Breast epithelium (tissue), 3 donors: ENCODE measurements around the gene OR51G1.
"Not testable (repeated sequence)": the region's sequence is repeated elsewhere in the genome, so short reads cannot be mapped to it uniquely, and the experiment has no call there.

Experiments
- CTCF ChIP-seq, 3 donors: fragments of 450-650 bp; IDR thresholded peaks; one replicate each; pipeline ENCODE4 v1.5.1; 2016 to 2017; ENCODE audit warnings: antibody characterized with exemption in 3 of 3, mild to moderate bottlenecking in 3 of 3, moderate library complexity in 3 of 3
- POLR2AphosphoS5 ChIP-seq, 3 donors: sonication (generic); formaldehyde crosslinking; IDR thresholded peaks; one replicate each; pipeline ENCODE4 v1.6.1; 2017; ENCODE audit warnings: antibody characterized with exemption in 3 of 3

- not testable (repeated sequence) for TF ChIP-seq CTCF, POLR2AphosphoS5 (IDR thresholded peaks at IDR 0.05)
Observed at GRCh38 chr11:4955613-4956012, 31.5 kb upstream of the OR51G1 start, which contains the start of gene OR51A2.
